Skeletal muscle cell (primary cell): ENCODE measurements around the gene ECE1.

Experiments
- DNase-seq: peaks from one replicate; pipeline ENCODE4 v3.0.0-alpha.2; 2010; ENCODE audit warnings: low read depth
- H3K4me3 ChIP-seq: 2 replicates; pipeline ENCODE4 v1.5.1; 2011; ENCODE audit warnings: low read depth, mild to moderate bottlenecking, control low read depth, low read length, moderate library complexity

Gene ECE1

GRCh38 chr1:21258331-21259134, 31.7 kb downstream of the ECE1 start:
- H3K4me3 ChIP-seq, result no peak overlapping the region

DNA sequence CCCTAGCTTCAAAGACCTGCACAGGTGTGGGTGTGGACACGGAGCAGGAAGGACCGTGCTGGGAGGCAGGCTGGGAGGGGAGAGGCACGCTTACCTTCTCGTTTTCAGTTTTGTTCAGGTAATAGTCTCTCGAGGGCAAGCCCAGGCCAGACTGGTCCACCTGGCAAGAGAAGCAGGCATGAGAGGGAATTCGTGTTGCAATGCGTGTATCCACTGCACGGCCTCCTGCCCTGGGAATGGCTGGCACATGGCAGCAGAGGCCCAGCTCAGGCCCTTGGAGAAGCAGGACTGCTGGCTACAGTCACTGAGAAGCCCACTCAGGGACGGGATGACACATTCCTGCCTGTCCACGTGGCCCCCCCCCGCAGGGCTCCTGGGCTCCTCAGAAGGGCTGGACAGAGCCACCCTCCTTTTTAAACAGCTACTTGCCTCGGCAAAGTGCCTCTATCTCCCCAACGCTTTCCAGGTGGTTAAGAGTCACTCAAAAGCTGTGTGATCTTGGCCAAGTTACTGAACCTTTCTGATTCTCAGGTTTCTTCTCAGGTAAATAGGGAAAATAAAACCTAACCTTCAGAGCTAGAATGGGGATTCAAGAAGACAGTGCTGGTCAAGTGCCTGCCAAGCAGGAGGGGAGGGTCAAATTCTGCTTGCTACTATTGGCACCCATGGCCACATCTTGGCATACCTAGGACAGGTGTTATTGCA, 32.7 kb downstream of the ECE1 start:
- no peak overlapping the region for H3K4me3 ChIP-seq
- DNase-seq, result no peak

More at GRCh38 chr1:21258331-21259134, 31.7 kb downstream of the ECE1 start:
- DNase-seq, result no peak

DNA sequence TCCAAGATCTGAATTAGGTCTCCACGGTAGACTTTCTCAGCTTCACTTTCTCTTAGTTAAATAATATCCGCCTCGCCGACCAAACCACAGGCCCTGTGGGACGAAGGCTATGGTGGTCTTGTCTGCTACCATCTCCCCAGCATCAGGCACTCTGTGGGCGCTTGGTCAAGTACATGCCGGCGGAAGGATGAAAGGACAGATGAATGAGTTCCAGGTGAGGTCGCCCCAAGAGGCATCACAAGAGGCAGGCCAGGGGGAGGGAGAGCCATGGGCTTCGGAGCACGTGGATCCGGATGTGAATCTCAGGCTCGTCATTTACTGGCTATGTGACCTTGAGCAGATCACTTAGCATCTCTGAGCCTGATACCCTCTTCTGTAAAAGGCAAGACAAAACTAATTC, 33.5 kb downstream of the ECE1 start:
- H3K4me3 ChIP-seq, result no peak overlapping the region
- DNase-seq, result no peak

DNA sequence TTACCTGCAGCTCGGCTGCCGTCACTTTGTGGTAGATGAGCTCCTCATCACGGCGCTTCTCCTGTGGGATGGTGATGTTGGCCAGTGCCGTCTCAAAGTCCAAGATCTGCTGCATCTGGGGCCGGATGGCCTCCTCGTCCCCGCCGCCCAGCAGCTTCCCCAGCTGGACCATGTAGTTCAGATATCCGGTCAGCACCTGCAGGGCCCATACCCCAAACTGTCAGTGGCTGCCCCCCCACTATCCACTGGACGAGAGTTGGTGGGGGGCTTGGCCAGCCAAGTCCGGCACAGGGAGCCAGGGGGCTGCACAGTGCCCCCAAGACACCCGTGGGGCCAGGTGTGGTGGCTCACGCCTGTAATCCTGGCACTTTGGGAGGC, 34.3 kb downstream of the ECE1 start:
- no peak for DNase-seq

DNA sequence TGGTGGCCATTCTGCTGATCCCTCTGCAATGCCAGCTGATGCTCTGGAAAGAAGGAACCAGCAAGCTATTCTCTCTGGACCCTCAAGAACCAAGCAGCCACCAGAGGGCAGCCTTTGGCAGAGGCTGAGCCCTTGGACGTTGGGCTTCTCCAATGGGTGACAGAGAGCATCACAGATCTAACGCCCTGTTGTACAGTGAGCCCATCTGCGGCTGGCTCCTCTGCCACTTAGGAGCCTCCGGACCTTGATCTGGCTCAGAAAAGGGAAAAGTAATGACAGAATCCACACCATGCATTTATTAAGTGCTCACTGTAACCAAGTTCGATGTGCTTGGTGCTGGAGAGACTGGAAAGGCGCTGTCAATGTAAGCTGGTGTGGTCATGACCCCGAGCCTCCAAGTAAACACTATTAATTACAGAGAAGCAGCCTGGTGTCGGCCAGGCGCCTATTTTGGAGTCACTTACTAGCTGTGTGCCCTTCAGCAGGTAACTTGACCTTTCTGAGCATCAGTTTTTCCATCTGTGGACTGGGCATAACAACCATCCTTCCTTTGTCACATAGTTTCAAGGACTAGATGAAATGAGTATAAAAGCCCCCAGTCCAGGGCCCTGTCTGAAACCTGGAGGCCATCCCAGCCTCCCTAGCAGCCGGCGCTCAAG, 34.9 kb downstream of the ECE1 start:
- DNase-seq, result peak; percentile 36
- H3K4me3 ChIP-seq, result no peak overlapping the region

More for the DNA sequence above, 34.3 kb downstream of the ECE1 start:
- H3K4me3 ChIP-seq, result no peak overlapping the region

DNA sequence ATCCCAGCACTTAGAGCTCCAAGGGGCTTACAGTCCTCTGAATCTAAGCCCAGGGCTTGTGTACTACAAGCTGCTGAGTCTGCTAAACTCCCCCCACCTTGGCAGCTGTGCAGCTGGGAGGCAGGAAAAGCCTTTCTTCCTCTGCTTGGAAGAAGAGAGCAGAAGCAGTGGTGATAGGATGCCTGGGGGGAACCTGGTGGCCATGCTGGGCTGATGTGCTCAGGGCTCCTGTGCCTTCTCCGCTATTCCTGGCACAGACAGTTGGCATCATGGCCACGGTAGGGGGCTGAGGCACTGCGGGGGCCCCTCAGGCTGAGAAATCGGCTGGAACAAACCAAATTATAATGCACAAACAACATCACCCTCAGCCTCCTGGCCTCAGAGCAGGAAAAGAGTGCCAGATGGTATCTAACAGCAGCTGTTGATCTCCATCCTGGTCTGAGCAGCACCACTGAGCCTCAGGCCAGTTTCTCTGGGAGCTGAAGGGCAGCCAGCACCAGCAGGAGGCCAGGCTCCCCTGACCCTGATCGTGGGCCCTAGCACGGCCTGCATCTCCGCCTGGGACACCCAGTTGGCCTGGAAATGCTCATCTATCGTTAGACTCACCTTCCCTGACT, 35.8 kb downstream of the ECE1 start:
- no peak for DNase-seq
- H3K4me3 ChIP-seq, result no peak overlapping the region

DNA sequence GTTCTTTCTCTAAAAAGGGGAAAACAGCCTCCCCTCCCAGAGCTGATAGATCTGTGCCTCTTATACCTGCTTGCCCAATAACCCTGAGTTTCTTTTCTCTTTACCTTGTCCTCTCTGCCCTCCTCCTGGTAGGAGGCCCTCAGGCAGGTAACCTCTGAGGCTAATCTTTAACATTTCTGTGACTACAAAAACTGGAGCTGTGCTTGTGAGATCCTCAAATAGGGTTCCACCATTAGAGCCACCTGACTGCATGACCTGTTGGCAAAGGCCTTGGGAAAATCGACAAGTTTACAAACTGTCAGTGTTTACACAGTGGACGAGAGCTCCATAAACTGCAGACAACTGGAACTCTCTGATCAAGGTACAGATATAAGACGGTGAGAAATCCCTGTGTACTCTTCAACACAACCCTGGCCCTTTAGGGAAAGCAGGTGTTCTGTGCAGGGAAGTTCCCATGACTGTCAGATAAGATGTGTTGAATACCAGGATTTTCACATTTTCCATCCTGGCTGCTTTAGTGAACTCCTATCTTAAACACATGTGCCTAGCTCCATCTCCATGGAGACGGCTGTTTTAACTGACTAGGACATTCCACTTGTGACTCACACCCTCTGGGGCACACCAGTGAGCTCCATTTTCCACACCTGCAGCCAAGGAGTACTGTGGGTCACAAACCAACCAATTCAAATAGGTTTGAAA, 38.3 kb downstream of the ECE1 start:
- peak; percentile 66 for DNase-seq
- no peak overlapping the region for H3K4me3 ChIP-seq

- DNase-seq, result no peak
- H3K4me3 ChIP-seq, result no peak overlapping the region
These were observed 40.2 kb downstream of the ECE1 start for GRCh38 chr1:21249940-21250493.

GRCh38 chr1:21247892-21248715, 42.2 kb downstream of the ECE1 start:
- DNase-seq, result no peak
- H3K4me3 ChIP-seq, result no peak overlapping the region

DNA sequence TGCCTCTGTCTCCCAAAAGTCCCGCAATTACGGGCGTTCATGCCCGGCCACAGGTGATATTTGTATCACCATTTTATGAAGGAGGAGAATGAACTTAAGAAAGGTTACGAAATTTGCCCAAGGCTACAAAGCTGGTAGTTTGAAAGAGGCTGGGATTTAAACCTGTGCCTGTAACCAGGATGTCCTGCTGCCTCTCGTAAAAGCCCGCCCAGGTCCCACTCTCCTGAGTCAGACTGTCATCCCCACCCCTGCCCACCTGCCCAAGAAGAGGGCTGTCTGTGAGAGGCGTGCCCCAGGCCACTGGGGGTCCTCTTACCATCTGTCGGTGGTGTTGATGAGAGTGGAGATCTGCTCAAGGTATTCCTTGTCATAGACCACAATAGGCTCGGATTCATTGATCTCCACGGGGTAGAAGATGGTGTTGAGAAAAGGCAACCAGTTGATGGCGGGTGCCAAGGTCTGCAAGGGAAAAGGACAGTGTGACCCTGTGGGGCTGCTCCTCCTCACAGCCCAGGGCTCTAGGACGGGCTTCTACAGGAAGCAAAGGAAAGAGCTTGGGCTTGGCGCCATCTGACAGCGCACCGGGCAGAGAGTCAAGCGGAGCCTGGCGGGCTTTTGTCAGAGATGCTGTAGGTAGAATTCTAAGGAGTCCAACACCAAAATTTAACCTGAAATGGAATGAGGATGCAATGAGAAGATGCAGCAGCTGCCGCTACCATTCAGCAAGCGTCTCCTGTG, 43.2 kb downstream of the ECE1 start:
- no peak overlapping the region for H3K4me3 ChIP-seq
- DNase-seq, result no peak

GRCh38 chr1:21245688-21246229, 44.5 kb downstream of the ECE1 start:
- DNase-seq, result no peak
- H3K4me3 ChIP-seq, result no peak overlapping the region

GRCh38 chr1:21244986-21245687, 45.1 kb downstream of the ECE1 start:
- H3K4me3 ChIP-seq, result no peak overlapping the region
- no peak for DNase-seq

- DNase-seq, result no peak
- H3K4me3 ChIP-seq, result no peak overlapping the region
These were observed 46.1 kb downstream of the ECE1 start for GRCh38 chr1:21244154-21244553.

GRCh38 chr1:21242846-21243245, 47.4 kb downstream of the ECE1 start:
- DNase-seq, result no peak
- H3K4me3 ChIP-seq, result no peak overlapping the region

GRCh38 chr1:21241771-21242581, 48.3 kb downstream of the ECE1 start:
- H3K4me3 ChIP-seq, result no peak overlapping the region
- no peak for DNase-seq

DNA sequence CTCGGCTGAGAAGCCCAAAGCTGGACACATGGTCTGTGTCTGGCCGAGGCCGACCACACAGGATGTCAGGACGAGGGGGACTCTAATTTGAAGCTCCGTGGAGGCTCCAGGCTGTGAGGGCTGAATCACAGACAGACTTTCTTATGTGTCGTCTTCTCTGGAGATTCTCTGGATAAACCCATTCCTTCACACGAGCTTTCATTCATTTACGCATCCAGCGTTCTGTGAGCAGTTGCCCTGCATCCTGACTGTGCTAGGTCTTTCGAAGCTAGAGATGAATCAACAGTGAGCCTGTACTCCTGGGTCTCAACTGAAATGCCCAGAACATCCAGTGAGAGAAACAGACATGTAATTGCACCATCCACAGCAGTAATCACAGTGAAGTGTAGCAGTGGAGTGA, 49.6 kb downstream of the ECE1 start:
- H3K4me3 ChIP-seq, result no peak overlapping the region
- DNase-seq, result no peak
